GM10248 (cell line): ENCODE measurements around the gene KAZN.

Experiments
- CTCF ChIA-PET: fragments of 300-600 bp; sonication (Branson Sonifier 250); formaldehyde crosslinking; extraction: SDS; loops from one replicate; lab custom pipeline; 2021; ENCODE audit warnings: antibody characterized with exemption; lab: Yijun Ruan, JAX
- POLR2A ChIA-PET: fragments of 350-650 bp; sonication (Branson Sonifier 250); formaldehyde crosslinking; extraction: SDS; loops from one replicate; lab custom pipeline; 2020; ENCODE audit warnings: antibody characterized with exemption; lab: Yijun Ruan, JAX
- DNase-seq: peaks from one replicate; pipeline ENCODE4 v3.0.0; 2012; ENCODE audit errors: extremely low spot score
- CTCF ChIP-seq: IDR thresholded peaks from 2 replicates; pipeline ENCODE4 v1.5.1; 2012; ENCODE audit warnings: mild to moderate bottlenecking, low read depth; ENCODE audit errors: extremely low read depth, missing control alignments, control extremely low read depth

KAZN gene

DNA sequence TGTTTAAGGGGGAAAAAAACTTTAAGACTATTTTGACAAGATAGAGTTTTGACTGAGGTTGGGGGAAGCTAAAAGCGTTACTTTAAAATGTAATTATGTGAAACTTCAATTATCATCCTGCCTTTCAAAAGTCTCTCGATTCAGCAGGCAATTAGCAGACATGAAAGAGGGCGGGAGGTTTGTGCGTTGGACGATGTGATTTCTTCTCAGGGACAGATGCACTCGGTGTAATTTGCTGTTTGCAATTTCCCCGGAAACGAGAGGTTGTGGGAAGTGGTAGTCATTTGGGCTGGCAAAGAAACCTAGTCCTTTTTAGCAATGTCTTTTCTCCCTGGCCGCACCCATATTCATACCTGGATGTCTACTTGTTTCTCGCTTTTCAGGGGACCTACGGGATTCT, 27.1 kb downstream of the KAZN start:
- ChIA-PET POLR2A (interaction anchor here (0.6 kb wide), 1 partner anchor 1710 kb away, joined by 3 read pairs; no protein-coding TSS in a partner anchor), CTCF (interaction anchor here (1.6 kb wide), 1 partner anchor 9 kb away, joined by 5 read pairs; no protein-coding TSS in a partner anchor)
- DNase-seq, result no peak
- TF ChIP-seq CTCF, result no peak

- POLR2A ChIA-PET, result no interaction called here
- no peak for DNase-seq
- CTCF ChIA-PET, result interaction anchor here (1.6 kb wide), 1 partner anchor 9 kb away, joined by 5 read pairs; no protein-coding TSS in a partner anchor
- no peak for TF ChIP-seq CTCF
Observed at GRCh38 chr1:14625996-14626395, 27.5 kb downstream of the KAZN start.

DNA sequence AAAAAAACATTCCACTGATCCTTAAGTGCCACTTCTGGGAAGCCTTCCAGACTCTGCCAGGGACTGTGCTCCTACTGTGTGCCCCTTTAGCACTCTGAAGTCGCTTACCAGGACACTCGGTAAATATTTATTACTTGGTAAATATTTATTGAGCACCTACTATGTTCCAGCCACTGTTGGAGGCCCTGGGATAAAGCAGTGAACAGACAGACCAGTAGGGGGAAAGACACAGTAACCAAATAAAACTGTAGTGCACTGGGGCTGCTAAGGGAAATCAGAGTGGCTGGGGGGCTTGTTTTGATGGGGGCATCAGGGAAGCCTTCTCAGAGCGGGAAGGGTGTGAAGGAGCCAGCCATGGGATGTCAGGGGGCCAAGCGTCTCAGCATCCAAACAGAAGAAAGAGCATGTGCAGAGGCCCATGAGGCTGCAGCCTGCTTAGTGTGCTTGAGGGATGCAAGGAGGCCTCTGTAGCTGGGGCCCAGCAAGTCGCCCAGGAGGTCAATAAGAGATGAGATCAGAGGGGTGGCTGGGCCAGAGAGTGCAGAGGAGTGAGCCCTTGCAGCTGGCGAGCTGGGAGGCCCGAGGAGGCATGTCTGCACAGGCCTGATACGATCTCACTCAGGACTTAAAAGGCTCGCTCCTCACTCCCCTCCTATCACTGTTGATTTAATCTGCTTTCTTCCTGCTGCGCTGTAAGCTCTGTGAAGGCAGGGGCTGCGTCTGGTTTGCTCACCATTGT, 28.6 kb downstream of the KAZN start:
- DNase-seq, result no peak
- CTCF ChIA-PET, result interaction anchor here (0.8 kb wide), 1 partner anchor 13 kb away, joined by 3 read pairs; no protein-coding TSS in a partner anchor
- POLR2A ChIA-PET, result no interaction called here
- no peak for TF ChIP-seq CTCF

GRCh38 chr1:14627608-14628489, 29.4 kb downstream of the KAZN start:
- ChIA-PET CTCF (interaction anchor here (0.8 kb wide), 1 partner anchor 12 kb away, joined by 3 read pairs; no protein-coding TSS in a partner anchor), POLR2A (no interaction called here)
- DNase-seq, result no peak
- no peak for TF ChIP-seq CTCF

- POLR2A ChIA-PET, result no interaction called here
- DNase-seq, result no peak
Observed at GRCh38 chr1:14629363-14630014, 31.0 kb downstream of the KAZN start.

More at GRCh38 chr1:14629363-14630014, 31.0 kb downstream of the KAZN start:
- TF ChIP-seq CTCF, result no peak
- CTCF ChIA-PET, result interaction anchor here (1.0 kb wide), 1 partner anchor 11 kb away, joined by 3 read pairs; no protein-coding TSS in a partner anchor
